Tibial artery (tissue), 4 donors: ENCODE results near the gene C4orf36.

Source experiments
- DNase-seq, 2 donors: peaks; one replicate each; pipeline ENCODE4 v3.0.0-alpha.2; 2019
- H3K27ac ChIP-seq, 2 donors: fragments of 200-600 bp; sonication (generic) in 1 of 2; 1 replicate in 1 of 2; 2 replicates in 1 of 2; pipeline ENCODE4 v1.5.1; 2018 to 2019; ENCODE audit warnings: mild to moderate bottlenecking in 1 of 2
- H3K27me3 ChIP-seq, 2 donors: fragments of 200-600 bp; sonication (generic) in 1 of 2; one replicate each; pipeline versions ENCODE4 v1.5.1 to v1.6.0; 2016 to 2019
- H3K36me3 ChIP-seq, 3 donors: fragments of 200-600 bp; sonication (generic) in 2 of 3; one replicate each; pipeline ENCODE4 v1.5.1; 2016 to 2019; ENCODE audit warnings: mild to moderate bottlenecking in 2 of 3
- H3K4me1 ChIP-seq, 4 donors: fragments of 200-600 bp; sonication (generic) in 2 of 4; 1 replicate in 3 of 4; 2 replicates in 1 of 4; pipeline ENCODE4 v1.5.1; 2016 to 2019
- H3K4me3 ChIP-seq, 2 donors: fragments of 200-600 bp; sonication (generic) in 1 of 2; 1 replicate in 1 of 2; 2 replicates in 1 of 2; pipeline ENCODE4 v1.5.1; 2018 to 2019; ENCODE audit warnings: mild to moderate bottlenecking in 2 of 2
- H3K9me3 ChIP-seq, 3 donors: fragments of 200-600 bp; sonication (generic) in 1 of 3; one replicate each; pipeline ENCODE4 v1.5.1; 2016 to 2019
- intact Hi-C: fragments of 100-400 bp; cut with DNase I; formaldehyde crosslinking; loops from one replicate; pipeline ENCODE4 v1.15.0; 2023; ENCODE audit warnings: low total_unique reads
- TF ChIP-seq, protein P1 (sequence below), 2 experiments: fragments of 200-600 bp in 1 of 2; fragments of 450-650 bp in 1 of 2; IDR thresholded peaks; one replicate each; pipeline ENCODE4 v1.5.1; 2017 to 2019; ENCODE audit warnings: antibody characterized with exemption in 2 of 2, mild to moderate bottlenecking in 1 of 2, moderate library complexity in 1 of 2

C4orf36 gene

DNA sequence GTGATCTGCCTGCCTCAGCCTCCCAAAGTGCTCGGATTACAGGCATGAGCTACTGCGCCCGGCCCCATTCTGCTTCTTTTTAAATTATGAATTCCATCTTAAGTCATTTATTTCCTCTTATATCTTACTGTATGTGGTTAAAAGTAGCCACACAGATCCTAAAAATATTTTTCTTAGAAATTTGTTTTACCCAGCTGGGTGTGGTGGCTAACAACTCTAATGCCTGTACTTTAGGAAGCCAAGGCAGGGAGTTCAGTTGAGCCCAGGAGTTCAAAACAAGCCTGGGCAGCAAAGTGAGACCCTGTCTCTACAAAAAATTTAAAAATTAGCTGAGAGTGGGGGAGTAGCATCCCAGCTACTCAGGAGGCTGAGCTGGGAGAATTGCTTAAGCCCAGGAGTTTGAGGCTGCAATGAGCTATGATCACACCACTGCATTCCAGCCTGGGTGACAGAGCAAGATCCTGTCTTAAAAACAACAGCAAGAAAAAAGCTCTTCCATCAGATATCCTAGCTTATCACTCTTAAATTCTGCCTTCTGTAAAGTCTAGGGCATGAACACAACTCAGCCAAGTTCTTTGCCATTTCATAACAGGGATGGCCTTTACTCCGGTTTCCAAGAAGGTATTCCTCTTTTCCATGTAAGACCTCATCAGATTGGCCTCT is 27.5 kb upstream of the C4orf36 start:
- peaks cover 0 to 4% (median 1%) of the 10 kb centered on the region in 3 donors for H3K36me3 ChIP-seq
- H3K4me3 ChIP-seq: no peak overlapping the region
- no peaks in the 10 kb centered on the region for H3K27me3 ChIP-seq
- no peaks in the 10 kb centered on the region for H3K9me3 ChIP-seq
- no peak overlapping the region for H3K27ac ChIP-seq
- TF ChIP-seq, protein P1, sequence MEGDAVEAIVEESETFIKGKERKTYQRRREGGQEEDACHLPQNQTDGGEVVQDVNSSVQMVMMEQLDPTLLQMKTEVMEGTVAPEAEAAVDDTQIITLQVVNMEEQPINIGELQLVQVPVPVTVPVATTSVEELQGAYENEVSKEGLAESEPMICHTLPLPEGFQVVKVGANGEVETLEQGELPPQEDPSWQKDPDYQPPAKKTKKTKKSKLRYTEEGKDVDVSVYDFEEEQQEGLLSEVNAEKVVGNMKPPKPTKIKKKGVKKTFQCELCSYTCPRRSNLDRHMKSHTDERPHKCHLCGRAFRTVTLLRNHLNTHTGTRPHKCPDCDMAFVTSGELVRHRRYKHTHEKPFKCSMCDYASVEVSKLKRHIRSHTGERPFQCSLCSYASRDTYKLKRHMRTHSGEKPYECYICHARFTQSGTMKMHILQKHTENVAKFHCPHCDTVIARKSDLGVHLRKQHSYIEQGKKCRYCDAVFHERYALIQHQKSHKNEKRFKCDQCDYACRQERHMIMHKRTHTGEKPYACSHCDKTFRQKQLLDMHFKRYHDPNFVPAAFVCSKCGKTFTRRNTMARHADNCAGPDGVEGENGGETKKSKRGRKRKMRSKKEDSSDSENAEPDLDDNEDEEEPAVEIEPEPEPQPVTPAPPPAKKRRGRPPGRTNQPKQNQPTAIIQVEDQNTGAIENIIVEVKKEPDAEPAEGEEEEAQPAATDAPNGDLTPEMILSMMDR (IDR thresholded peaks at IDR 0.05): no peak
- peaks cover 0 to 4% (median 0%) of the 10 kb centered on the region in 4 donors for H3K4me1 ChIP-seq
- intact Hi-C loops: loop anchor here (5.0 kb wide), 1 partner anchor 173 kb away; no protein-coding TSS in a partner anchor
- no peak for DNase-seq

DNA sequence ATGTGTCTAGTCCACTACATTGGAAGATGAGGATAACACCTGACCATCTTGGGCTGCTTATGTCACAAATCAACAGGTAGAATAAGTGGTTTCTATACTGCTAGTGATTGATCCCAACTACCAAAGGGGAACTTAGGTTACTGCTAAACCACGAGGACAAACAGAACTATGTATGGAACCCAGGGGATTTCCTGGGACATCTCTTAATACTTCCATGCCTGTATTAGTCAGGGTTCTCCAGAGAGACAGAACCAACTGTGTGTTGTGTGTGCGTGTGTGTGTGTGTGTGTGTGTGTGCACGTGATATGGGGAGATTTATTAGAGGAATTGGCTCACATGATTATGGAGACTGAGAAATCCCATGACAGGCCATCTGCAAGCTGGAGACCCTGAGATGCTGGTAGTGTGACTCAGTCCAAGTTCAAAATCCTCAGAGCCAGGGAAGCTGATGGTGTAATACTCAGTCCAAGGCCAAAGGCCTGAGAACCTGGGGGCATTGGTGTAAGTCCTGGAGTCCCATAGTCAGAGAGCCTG is 26.4 kb upstream of the C4orf36 start:
- Histone ChIP-seq H3K27ac (no peak overlapping the region), H3K4me1 (peaks cover 0 to 4% (median 0%) of the 10 kb centered on the region in 4 donors), H3K4me3 (no peak overlapping the region), H3K9me3 (no peaks in the 10 kb centered on the region), H3K27me3 (no peaks in the 10 kb centered on the region), H3K36me3 (peaks cover 0 to 6% (median 0%) of the 10 kb centered on the region in 3 donors)
- intact Hi-C loops: no loop called here
- no peak for DNase-seq
- TF ChIP-seq, protein P1 (IDR thresholded peaks at IDR 0.05): no peak

DNA sequence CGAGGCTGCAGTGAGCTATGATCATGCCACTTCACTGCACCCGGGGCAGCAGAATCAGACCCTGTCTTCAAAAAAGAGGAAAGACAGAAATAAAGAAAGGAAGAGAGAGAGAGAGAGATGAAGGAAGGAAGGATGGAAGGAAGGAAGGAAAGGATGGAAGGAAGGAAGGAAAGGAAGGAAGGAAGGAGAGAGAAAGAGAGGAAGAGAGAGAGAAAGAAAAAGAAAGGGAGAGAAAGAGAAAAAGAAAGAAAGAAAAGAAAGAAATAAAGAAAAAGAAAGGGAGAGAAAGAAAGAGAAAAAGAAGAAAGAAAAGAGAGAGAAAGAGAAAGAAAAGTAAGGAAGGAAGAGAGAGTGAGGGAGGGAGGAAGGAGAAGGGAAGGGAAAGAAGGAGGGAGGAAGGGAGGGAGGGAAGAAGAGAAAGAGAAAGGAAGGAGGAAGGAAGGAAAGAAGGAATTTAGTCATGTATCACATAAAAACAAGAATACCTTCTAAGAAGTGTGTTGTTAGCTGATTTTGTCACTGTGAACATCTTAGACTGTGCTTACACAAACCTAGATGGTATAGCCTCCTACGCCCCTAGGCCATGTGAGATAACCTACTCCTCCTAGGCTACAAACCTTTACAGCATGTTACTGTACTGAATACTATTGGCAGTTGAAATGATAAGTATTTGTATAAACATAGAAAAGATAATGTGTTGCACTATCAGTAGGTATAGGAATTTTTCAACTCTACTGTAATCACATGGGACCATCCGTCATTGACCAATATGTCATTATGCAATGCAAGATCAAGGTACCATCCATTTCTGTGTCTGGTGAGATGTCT is 25.2 kb upstream of the C4orf36 start:
- intact Hi-C loops: no loop called here
- H3K4me3 ChIP-seq: no peak overlapping the region
- no peak for DNase-seq
- H3K4me1 ChIP-seq: peaks cover 0 to 4% (median 0%) of the 10 kb centered on the region in 4 donors
- TF ChIP-seq, protein P1 (IDR thresholded peaks at IDR 0.05): no peak
- H3K36me3 ChIP-seq: peaks cover 0 to 11% (median 6%) of the 10 kb centered on the region in 3 donors
- no peak overlapping the region for H3K27ac ChIP-seq
- no peaks in the 10 kb centered on the region for H3K27me3 ChIP-seq
- no peaks in the 10 kb centered on the region for H3K9me3 ChIP-seq

DNA sequence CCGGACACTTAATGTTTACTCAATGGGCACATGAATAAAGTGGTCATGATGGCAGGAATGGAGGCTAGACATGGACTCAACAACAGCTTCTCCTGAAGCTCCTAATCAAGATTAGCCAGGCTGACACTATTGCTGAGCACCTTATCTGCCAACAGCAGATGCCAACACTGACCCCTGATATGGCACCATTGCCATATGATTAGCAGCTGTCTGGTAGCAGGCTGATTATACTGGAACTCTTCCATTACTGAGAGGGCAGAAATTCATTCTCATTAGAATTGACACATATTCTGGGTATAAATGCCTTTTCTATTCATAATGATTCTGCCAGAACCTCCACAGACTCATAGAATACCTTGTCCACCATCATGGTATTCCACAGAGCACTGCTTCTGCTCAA is 24.2 kb upstream of the C4orf36 start:
- peaks cover 0 to 4% (median 2%) of the 10 kb centered on the region in 4 donors for H3K4me1 ChIP-seq
- H3K36me3 ChIP-seq: peaks cover 0 to 11% (median 6%) of the 10 kb centered on the region in 3 donors
- DNase-seq: no peak
- H3K27me3 ChIP-seq: no peaks in the 10 kb centered on the region
- no peak overlapping the region for H3K4me3 ChIP-seq
- H3K27ac ChIP-seq: no peak overlapping the region
- intact Hi-C loops: no loop called here
- TF ChIP-seq, protein P1 (IDR thresholded peaks at IDR 0.05): no peak
- H3K9me3 ChIP-seq: no peaks in the 10 kb centered on the region

DNA sequence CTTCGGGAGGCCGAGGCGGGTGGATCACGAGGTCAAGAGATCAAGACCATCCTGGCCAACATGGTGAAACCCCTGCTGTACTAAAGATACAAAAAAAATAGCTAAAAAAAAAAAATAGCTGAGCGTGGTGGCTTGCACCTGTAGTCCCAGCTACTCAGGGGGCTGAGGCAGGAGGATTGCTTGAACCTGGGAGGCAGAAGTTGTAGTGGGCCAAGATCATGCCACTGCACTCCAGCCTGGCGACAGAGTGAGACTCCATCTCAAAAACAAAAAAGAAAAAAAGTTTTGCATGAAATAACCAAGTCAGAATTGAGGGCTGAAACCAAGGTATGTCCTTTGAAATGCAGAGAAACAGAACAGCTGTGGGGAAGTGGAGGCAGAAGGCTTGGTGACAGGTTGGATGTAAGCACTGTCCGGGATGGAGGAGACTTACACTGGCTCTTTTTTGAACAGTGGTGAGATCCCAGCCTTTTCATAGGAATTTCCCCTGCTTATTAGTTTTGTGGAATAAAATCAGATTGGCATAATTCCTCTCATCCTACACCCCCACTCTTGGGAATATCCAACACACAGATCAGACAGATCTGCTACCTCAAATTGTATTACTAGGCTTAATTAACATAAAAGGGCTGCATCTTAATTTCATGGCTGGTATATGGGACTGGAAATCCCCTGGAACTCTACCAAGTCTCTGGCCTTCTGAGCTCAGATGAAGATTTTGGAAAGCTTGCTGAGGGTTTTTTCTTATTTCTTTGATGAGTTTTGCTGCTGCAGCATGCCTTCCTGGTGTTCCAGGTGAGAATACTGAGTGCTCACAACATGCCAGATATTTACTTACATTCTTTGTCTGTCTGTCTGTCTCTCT is 18.8 kb upstream of the C4orf36 start:
- TF ChIP-seq, protein P1 (IDR thresholded peaks at IDR 0.05): no peak
- H3K9me3 ChIP-seq: no peaks in the 10 kb centered on the region
- peaks cover 0 to 7% (median 6%) of the 10 kb centered on the region in 3 donors for H3K36me3 ChIP-seq
- H3K27ac ChIP-seq: no peak overlapping the region
- no peak overlapping the region for H3K4me3 ChIP-seq
- no peaks in the 10 kb centered on the region for H3K27me3 ChIP-seq
- intact Hi-C loops: no loop called here
- no peak for DNase-seq
- H3K4me1 ChIP-seq: peaks cover 0 to 25% (median 12%) of the 10 kb centered on the region in 4 donors
